HG03097 (cell line): ENCODE data around the gene ZNF358.

Experiments
- ATAC-seq: cut with Tn5 transposase; IDR thresholded peaks from one replicate; pipeline ENCODE4 v1.9.1; 2021; ENCODE audit not compliant: unreplicated experiment, low FRiP score

ZNF358 gene

GRCh38 chr19:7488736-7489353, 27.1 kb upstream of the ZNF358 start, which contains the start of gene PEX11G:
PEX11G (minus strand) TSS chr19:7489035; CDS start chr19:7489010, 25 bp downstream.
- peak; percentile 64 for ATAC-seq

GRCh38 chr19:7489609-7490044, 26.3 kb upstream of the ZNF358 start:
- ATAC-seq = no peak

- ATAC-seq = no peak
These were observed 23.8 kb upstream of the ZNF358 start for GRCh38 chr19:7492142-7492541.

GRCh38 chr19:7492558-7492957, 23.3 kb upstream of the ZNF358 start:
- no peak for ATAC-seq

- no peak for ATAC-seq
These were observed 21.3 kb upstream of the ZNF358 start for GRCh38 chr19:7494416-7495098.

- no peak for ATAC-seq
These were observed 18.6 kb upstream of the ZNF358 start for GRCh38 chr19:7497292-7497691.

GRCh38 chr19:7500811-7501450, 15.0 kb upstream of the ZNF358 start:
- ATAC-seq = no peak

- no peak for ATAC-seq
These were observed 13.4 kb upstream of the ZNF358 start for GRCh38 chr19:7502552-7502951.

GRCh38 chr19:7504684-7505083, 11.2 kb upstream of the ZNF358 start:
- ATAC-seq = no peak

GRCh38 chr19:7505288-7505681, 10.6 kb upstream of the ZNF358 start:
- ATAC-seq = no peak

- ATAC-seq = no peak
These were observed 10.1 kb upstream of the ZNF358 start for GRCh38 chr19:7505682-7506384.

- no peak for ATAC-seq
These were observed 9.2 kb upstream of the ZNF358 start for GRCh38 chr19:7506385-7507328.

- ATAC-seq = no peak
These were observed 8.0 kb upstream of the ZNF358 start for GRCh38 chr19:7507884-7508283.

GRCh38 chr19:7509625-7510024, 6.3 kb upstream of the ZNF358 start:
- no peak for ATAC-seq

GRCh38 chr19:7512400-7512851, 3.5 kb upstream of the ZNF358 start:
- ATAC-seq = no peak

- no peak for ATAC-seq
These were observed 1.9 kb upstream of the ZNF358 start for GRCh38 chr19:7513809-7514642.

GRCh38 chr19:7515110-7515644, 726 bp upstream of the ZNF358 start:
- no peak for ATAC-seq

GRCh38 chr19:7516333-7516732, 430 bp downstream of the ZNF358 start:
- no peak for ATAC-seq

- ATAC-seq = no peak
These were observed 975 bp downstream of the ZNF358 start for GRCh38 chr19:7516878-7517277.
